ENCODE results near the gene FSTL4.

GRCh38 chr5:133323494-133324457 lies 288.6 kb downstream of the FSTL4 start:
- TF ChIP-seq POLR2A (IDR thresholded peaks at IDR 0.05), result no peak
- TF ChIP-seq, protein P1, sequence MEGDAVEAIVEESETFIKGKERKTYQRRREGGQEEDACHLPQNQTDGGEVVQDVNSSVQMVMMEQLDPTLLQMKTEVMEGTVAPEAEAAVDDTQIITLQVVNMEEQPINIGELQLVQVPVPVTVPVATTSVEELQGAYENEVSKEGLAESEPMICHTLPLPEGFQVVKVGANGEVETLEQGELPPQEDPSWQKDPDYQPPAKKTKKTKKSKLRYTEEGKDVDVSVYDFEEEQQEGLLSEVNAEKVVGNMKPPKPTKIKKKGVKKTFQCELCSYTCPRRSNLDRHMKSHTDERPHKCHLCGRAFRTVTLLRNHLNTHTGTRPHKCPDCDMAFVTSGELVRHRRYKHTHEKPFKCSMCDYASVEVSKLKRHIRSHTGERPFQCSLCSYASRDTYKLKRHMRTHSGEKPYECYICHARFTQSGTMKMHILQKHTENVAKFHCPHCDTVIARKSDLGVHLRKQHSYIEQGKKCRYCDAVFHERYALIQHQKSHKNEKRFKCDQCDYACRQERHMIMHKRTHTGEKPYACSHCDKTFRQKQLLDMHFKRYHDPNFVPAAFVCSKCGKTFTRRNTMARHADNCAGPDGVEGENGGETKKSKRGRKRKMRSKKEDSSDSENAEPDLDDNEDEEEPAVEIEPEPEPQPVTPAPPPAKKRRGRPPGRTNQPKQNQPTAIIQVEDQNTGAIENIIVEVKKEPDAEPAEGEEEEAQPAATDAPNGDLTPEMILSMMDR (IDR thresholded peaks at IDR 0.05), result no peak

Data from prostate gland (tissue), 2 donors.